HG02798 (cell line): ENCODE data around the gene CHRNB2.

Source experiments
- ATAC-seq: cut with Tn5 transposase; IDR thresholded peaks from one replicate; pipeline ENCODE4 v1.9.1; 2021; ENCODE audit warnings: mild to moderate bottlenecking; ENCODE audit not compliant: unreplicated experiment, poor library complexity

CHRNB2 gene

GRCh38 chr1:154552036-154552435 is 15.5 kb upstream of the CHRNB2 start:
- ATAC-seq = no peak

- ATAC-seq = no peak
Measured at GRCh38 chr1:154553056-154554030, 14.2 kb upstream of the CHRNB2 start.

DNA sequence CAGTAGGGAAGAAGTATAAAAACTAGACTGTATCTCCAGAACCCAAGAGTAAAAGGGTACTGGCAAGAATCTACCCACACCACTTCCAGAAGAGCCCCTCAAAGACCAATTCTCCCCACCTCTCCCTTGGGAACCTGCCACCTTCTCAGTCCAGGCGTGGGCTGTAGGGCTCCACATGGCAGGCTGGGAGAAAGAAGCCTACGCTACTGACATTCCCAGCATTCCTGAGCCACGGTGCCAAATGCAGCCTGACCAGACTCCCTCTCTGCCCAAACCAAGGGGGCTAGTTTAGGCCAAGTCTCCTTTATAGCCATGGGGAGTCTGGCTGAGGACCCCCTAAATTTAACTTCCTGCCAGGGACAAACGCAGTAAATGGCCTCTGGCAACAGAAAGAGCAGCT is 11.2 kb upstream of the CHRNB2 start:
- ATAC-seq = no peak

- no peak for ATAC-seq
Measured at GRCh38 chr1:154557248-154557938, 10.2 kb upstream of the CHRNB2 start.

GRCh38 chr1:154557939-154558719 is 9.4 kb upstream of the CHRNB2 start, which contains the start of gene UBE2Q1:
UBE2Q1 (minus strand) TSS chr1:154558662; CDS start chr1:154558553, 109 bp downstream.
- ATAC-seq = peak; percentile 15

DNA sequence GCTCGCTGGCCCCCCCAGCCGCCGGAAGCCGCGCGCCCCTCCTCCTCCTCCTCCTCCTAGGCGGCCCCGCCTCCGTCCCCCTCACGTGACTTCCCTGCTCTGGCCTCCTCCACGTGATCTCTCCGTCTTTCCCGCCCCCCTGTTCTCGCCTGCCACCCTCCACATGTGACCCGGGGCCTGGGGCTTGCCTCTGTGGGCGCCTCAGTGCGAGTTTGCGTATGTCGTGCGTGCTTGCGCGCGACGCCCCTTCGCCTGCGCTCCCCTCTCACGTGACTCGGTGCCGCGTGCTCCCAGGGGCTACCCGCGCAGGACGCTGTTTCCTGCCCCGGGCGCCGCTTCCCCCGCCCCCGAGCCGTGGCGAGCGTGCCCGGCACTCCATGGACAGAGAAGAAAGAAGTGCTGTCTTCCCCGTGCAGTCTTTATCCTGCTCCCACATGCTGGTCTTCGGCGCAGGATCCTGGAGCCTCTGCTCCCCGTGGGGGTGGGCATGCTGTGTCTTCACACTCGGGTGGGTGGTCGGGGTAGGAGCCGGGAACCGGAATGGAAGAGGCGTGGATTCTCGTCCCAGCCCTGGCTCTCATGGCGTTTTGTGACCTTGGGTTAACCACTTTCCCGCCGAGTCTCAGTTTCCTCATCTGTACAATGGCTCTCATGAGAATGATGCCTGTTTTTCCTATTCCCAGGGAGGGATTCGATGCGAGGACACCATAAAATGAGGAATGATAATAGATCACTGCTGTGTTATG is 8.7 kb upstream of the CHRNB2 start:
- ATAC-seq = peak; percentile 93

- peak; percentile 36 for ATAC-seq
Measured at GRCh38 chr1:154559466-154560044, 8.0 kb upstream of the CHRNB2 start.

DNA sequence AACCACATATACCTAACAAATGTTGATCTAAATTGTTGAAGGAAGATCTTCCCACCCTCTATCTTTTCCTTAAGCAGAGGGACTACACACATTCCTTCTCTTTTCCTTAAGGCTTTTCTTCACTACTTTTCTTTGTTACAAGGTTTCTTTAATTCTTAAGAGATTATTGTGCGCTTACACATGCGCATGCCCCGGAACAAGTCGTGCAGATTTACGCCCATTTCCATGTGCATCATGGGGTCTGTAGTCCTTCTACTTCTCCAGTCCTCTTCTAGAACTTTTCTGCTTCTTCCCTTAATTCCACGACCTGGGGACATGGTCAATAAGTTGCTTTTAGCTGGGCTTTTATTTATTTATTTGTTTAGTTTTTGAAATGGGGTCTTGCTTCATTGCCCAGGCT is 1.7 kb upstream of the CHRNB2 start:
- ATAC-seq = no peak

DNA sequence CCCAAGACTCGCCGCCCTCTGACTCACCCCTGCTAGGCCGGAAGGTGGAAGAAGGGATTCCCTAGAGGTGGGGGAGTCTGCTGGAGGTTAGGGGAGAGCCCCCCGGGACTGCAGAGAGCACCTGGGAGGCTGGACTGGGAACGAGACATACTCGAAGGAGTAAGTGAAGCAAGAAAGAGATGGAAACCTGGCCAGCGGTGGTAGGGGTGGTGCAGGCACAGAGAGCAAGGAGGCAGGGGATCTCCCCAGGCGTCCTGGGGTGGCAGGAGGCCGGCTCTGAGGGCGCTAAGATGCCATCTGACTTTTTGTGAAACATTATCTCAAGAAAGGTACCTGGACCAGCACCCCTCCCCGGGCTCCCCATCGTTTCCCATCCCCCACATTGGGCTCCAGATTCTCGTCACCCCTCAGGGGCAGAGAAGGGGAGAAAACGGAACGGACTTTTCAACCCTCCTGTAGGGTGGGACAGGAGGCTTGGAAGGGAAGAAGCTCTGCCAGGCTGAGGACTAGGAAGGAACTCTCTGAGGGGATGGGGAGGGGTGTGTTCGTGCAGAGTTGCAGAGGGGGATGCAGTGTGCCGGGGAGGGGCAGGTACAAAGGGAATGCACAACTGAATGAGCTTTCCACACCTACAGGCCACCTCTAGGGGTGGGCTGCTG is 708 bp downstream of the CHRNB2 start:
- no peak for ATAC-seq

GRCh38 chr1:154571244-154571963 is 3.8 kb downstream of the CHRNB2 start:
- ATAC-seq = no peak

GRCh38 chr1:154571964-154572288 is 4.3 kb downstream of the CHRNB2 start:
- no peak for ATAC-seq

- no peak for ATAC-seq
Measured at GRCh38 chr1:154572468-154573167, 5.0 kb downstream of the CHRNB2 start.

- ATAC-seq = no peak
Measured at GRCh38 chr1:154573168-154573510, 5.6 kb downstream of the CHRNB2 start.

GRCh38 chr1:154574716-154575115 is 7.1 kb downstream of the CHRNB2 start:
- ATAC-seq = no peak

- ATAC-seq = no peak
Measured at GRCh38 chr1:154575147-154575927, 7.8 kb downstream of the CHRNB2 start.

DNA sequence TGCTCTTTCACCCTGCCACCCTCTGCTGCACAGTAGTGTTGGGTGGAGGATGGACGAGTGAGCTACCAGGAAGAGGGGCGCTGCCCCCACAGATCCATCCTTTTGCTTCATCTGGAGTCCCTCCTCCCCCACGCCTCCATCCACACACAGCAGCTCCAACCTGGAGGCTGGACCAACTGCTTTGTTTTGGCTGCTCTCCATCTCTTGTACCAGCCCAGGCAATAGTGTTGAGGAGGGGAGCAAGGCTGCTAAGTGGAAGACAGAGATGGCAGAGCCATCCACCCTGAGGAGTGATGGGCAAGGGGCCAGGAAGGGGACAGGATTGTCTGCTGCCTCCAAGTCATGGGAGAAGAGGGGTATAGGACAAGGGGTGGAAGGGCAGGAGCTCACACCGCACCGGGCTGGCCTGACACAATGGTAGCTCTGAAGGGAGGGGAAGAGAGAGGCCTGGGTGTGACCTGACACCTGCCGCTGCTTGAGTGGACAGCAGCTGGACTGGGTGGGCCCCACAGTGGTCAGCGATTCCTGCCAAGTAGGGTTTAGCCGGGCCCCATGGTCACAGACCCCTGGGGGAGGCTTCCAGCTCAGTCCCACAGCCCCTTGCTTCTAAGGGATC is 8.5 kb downstream of the CHRNB2 start:
- no peak for ATAC-seq
